PC-9 (cell line): ENCODE data around the gene ABLIM1. TPM values are rescaled to one million over a fixed set of nuclear protein-coding genes. Genes with fewer than 3 reads are reported as not detected.

Experiments
- BruUV-seq: library from RNA; stranded (reverse); fragments of 400-500 nt; replicated peaks from 2 replicates; lab custom pipeline; 2021; lab: Mats Ljungman, UMichigan
- CTCF ChIA-PET: fragments of 300-600 bp; sonication (Branson Sonifier 250); formaldehyde crosslinking; loops from one replicate; lab custom pipeline; 2022; ENCODE audit warnings: antibody characterized with exemption; lab: Charles Lee
- POLR2A ChIA-PET: fragments of 300-600 bp; sonication (Branson Sonifier 250); formaldehyde crosslinking; loops from one replicate; lab custom pipeline; 2022; ENCODE audit warnings: antibody characterized with exemption; ENCODE audit not compliant: unreplicated experiment; lab: Charles Lee
- DNase-seq, 2 experiments: peaks; one replicate each; pipeline versions ENCODE4 v3.0.0 to v3.0.0-alpha.2; 2015 to 2022; ENCODE audit warnings: mixed read lengths in 1 of 2
- H2AFZ ChIP-seq: fragments of 200-600 bp; sonication (generic); 2 replicates; pipeline ENCODE4 v1.8.1; 2017; ENCODE audit warnings: antibody characterized with exemption
- H3F3A ChIP-seq: fragments of 200-600 bp; sonication (generic); 2 replicates; pipeline ENCODE4 v1.8.1; 2017; ENCODE audit warnings: antibody characterized with exemption, mild to moderate bottlenecking, low read depth; ENCODE audit not compliant: insufficient read depth
- H3K27ac ChIP-seq: fragments of 200-600 bp; sonication (generic); 2 replicates; pipeline ENCODE4 v1.6.1; 2016; ENCODE audit warnings: mixed run types
- H3K27me3 ChIP-seq: fragments of 200-600 bp; sonication (generic); 2 replicates; pipeline ENCODE4 v1.6.1; 2016; ENCODE audit warnings: low read depth, mixed run types; ENCODE audit not compliant: insufficient read depth
- H3K36me3 ChIP-seq: fragments of 200-600 bp; sonication (generic); 2 replicates; pipeline ENCODE4 v1.6.1; 2016; ENCODE audit warnings: low read depth, mixed run types
- H3K4me1 ChIP-seq: fragments of 200-600 bp; sonication (generic); replicated peaks from 2 replicates; pipeline ENCODE4 v1.6.1; 2016; ENCODE audit warnings: mixed run types; ENCODE audit not compliant: insufficient read depth
- H3K4me2 ChIP-seq: fragments of 200-600 bp; sonication (generic); 2 replicates; pipeline ENCODE4 v1.6.1; 2017; ENCODE audit warnings: mixed run types
- H3K4me3 ChIP-seq: fragments of 200-600 bp; sonication (generic); 2 replicates; pipeline ENCODE4 v1.6.1; 2016; ENCODE audit warnings: mixed run types
- H3K79me2 ChIP-seq: fragments of 200-600 bp; sonication (generic); 2 replicates; pipeline ENCODE4 v1.6.1; 2017; ENCODE audit warnings: low read depth, mixed run types
- H3K9me2 ChIP-seq: fragments of 200-600 bp; sonication (generic); 2 replicates; pipeline ENCODE4 v1.8.1; 2017; ENCODE audit warnings: mild to moderate bottlenecking; ENCODE audit not compliant: insufficient read depth
- H3K9me3 ChIP-seq: fragments of 200-600 bp; sonication (generic); 2 replicates; pipeline ENCODE4 v1.8.1; 2016; ENCODE audit warnings: low read depth; ENCODE audit not compliant: insufficient read depth
- H4K20me1 ChIP-seq: fragments of 200-600 bp; sonication (generic); 2 replicates; pipeline ENCODE4 v1.8.1; 2017; ENCODE audit not compliant: insufficient read depth
- EZH2 ChIP-seq: fragments of 200-600 bp; sonication (generic); IDR thresholded peaks from 2 replicates; pipeline ENCODE4 v1.8.0; 2017; ENCODE audit warnings: antibody characterized with exemption, low read depth
- intact Hi-C: fragments of 100-400 bp; cut with micrococcal nuclease; formaldehyde crosslinking; loops from one replicate; pipeline ENCODE4 v1.10.0; 2022; ENCODE audit not compliant: unreplicated experiment
- total RNA-seq: library from RNA; stranded (reverse); gene quantifications from 2 replicates; pipeline ENCODE4 v1.2.3, GENCODE V29; 2021
- TF ChIP-seq, protein P1 (sequence below): fragments of 200-600 bp; sonication (generic); conservative IDR thresholded peaks from 2 replicates; pipeline ENCODE4 v1.6.1; 2017; ENCODE audit warnings: mixed run types, antibody characterized with exemption, mild to moderate bottlenecking, moderate library complexity

Gene ABLIM1
- total RNA-seq, 1 experiment from 2014 or later: 68.7 TPM

DNA sequence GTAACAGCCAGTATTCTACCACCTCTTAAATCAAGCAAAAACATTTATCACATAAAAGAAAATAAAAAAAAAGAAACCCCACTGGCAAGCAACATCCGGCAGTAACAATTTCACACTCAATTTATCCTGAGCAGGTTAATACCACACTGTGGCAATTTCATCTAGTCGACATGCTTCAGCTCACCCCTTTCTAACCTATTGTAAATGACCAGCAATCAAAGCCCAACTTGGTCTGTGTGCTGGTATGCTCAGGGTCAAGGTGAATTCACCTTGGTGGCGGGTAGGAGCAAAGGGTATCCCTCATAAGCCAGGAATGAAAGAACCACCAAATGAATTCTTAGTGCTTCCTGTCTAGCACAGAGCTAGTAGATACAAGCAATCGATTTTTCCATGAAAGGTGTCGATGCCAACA lies 144.7 kb downstream of the ABLIM1 start:
- no peak overlapping the region for H3K4me3 ChIP-seq
- ChIA-PET CTCF (interaction anchor here (0.5 to 0.6 kb wide), 2 partner anchors 48 to 212 kb away, joined by 3 to 8 read pairs; no protein-coding TSS in a partner anchor), POLR2A (no interaction called here)
- no peak overlapping the region for H2AFZ ChIP-seq
- no peak for DNase-seq
- H3K9me2 ChIP-seq: no peaks in the 10 kb centered on the region
- no peaks in the 10 kb centered on the region for H3K27me3 ChIP-seq
- TF ChIP-seq, protein P1, sequence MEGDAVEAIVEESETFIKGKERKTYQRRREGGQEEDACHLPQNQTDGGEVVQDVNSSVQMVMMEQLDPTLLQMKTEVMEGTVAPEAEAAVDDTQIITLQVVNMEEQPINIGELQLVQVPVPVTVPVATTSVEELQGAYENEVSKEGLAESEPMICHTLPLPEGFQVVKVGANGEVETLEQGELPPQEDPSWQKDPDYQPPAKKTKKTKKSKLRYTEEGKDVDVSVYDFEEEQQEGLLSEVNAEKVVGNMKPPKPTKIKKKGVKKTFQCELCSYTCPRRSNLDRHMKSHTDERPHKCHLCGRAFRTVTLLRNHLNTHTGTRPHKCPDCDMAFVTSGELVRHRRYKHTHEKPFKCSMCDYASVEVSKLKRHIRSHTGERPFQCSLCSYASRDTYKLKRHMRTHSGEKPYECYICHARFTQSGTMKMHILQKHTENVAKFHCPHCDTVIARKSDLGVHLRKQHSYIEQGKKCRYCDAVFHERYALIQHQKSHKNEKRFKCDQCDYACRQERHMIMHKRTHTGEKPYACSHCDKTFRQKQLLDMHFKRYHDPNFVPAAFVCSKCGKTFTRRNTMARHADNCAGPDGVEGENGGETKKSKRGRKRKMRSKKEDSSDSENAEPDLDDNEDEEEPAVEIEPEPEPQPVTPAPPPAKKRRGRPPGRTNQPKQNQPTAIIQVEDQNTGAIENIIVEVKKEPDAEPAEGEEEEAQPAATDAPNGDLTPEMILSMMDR: no peak
- TF ChIP-seq EZH2: no peak
- no peak overlapping the region for H3K4me2 ChIP-seq
- no peaks in the 10 kb centered on the region for H3K9me3 ChIP-seq
- H4K20me1 ChIP-seq: no peaks in the 10 kb centered on the region
- H3K36me3 ChIP-seq: no peaks in the 10 kb centered on the region
- no TSS peak for BruUV-seq
- no peak overlapping the region for H3K27ac ChIP-seq
- peaks cover 8% of the 10 kb centered on the region for H3K4me1 ChIP-seq
- intact Hi-C loops: no loop called here
- H3F3A ChIP-seq: peaks cover 2% of the 10 kb centered on the region; the same call in 1 of the 2 replicates
- H3K79me2 ChIP-seq: peaks cover 52% of the 10 kb centered on the region

DNA sequence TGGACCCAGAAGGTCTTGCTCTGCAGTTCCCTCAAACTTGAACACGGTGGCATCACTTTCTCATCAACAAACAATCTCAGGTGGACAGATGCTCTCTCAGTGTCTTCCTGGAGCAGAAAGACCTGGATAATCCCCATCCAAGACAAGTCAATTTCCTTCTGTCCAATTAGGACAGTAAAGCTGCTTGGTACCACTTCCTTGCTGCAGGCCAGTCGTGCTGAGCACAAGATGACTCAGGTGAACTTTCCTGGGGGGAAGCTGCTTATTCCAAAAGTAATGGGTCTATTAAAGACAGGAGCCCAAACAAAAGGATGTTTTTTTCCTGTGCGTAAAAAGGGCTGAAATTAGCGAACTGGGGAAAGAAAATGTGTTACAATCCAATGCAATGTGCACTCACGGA lies 146.2 kb downstream of the ABLIM1 start:
- H3K27me3 ChIP-seq: no peaks in the 10 kb centered on the region
- no peak overlapping the region for H3K27ac ChIP-seq
- ChIA-PET CTCF (no interaction called here), POLR2A (no interaction called here)
- H3K4me2 ChIP-seq: no peak overlapping the region
- peaks cover 15% of the 10 kb centered on the region for H3K4me1 ChIP-seq
- H2AFZ ChIP-seq: no peak overlapping the region
- no peaks in the 10 kb centered on the region for H3K36me3 ChIP-seq
- H3K9me3 ChIP-seq: no peaks in the 10 kb centered on the region
- no peaks in the 10 kb centered on the region for H3K9me2 ChIP-seq
- no peak overlapping the region for H3K4me3 ChIP-seq
- H4K20me1 ChIP-seq: no peaks in the 10 kb centered on the region
- intact Hi-C loops: no loop called here
- H3F3A ChIP-seq: peaks cover 2% of the 10 kb centered on the region; the same call in 1 of the 2 replicates
- DNase-seq: no peak
- H3K79me2 ChIP-seq: peaks cover 50% of the 10 kb centered on the region
- no TSS peak for BruUV-seq
- TF ChIP-seq EZH2: no peak
- TF ChIP-seq, protein P1: no peak

DNA sequence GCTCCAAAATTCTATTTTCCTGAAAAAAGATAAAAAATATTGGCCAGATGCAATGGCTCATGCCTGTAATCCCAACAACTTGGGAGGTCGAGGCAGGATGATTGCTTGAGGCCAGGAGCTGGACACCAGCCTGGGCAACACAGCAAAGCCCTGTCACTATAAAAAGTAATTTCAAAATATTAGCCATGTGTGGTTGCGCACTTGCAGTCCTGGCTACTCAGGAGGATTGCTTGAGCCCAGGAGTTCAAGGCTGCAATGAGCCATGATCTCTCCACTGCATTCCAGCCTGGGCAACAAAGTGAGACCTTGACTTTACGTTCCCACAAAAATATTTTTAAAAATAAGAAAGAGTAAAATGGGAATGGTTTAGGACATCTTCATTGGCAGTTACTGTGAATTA lies 149.7 kb downstream of the ABLIM1 start:
- Histone ChIP-seq H3K9me3 (no peaks in the 10 kb centered on the region), H3K9me2 (no peaks in the 10 kb centered on the region), H2AFZ (no peak overlapping the region), H3K79me2 (peaks cover 44% of the 10 kb centered on the region), H3K27ac (peak overlapping the region; percentile 82; the same call in 1 of the 2 replicates), H3K4me1 (peaks cover 49% of the 10 kb centered on the region), H3K27me3 (no peaks in the 10 kb centered on the region), H3F3A (peaks cover 26% of the 10 kb centered on the region), H3K4me3 (no peak overlapping the region), H3K36me3 (no peaks in the 10 kb centered on the region), H4K20me1 (no peaks in the 10 kb centered on the region), H3K4me2 (no peak overlapping the region)
- no peak for DNase-seq
- BruUV-seq: no TSS peak
- intact Hi-C loops: no loop called here
- no peak for TF ChIP-seq EZH2
- TF ChIP-seq, protein P1: no peak
- POLR2A ChIA-PET: interaction anchor here (0.6 kb wide), 1 partner anchor 19 kb away, joined by 8 read pairs; no protein-coding TSS in a partner anchor
- CTCF ChIA-PET: no interaction called here
